Lower leg skin (tissue), 4 donors: ENCODE results near the gene MAP3K15. TPM values are rescaled to one million over a fixed set of nuclear protein-coding genes. Genes with fewer than 3 reads are reported as not detected.
A peak's percentile ranks its signal among the peaks of the same experiment; 100 is the strongest.
"Not testable (repeated sequence)": the region's sequence is repeated elsewhere in the genome, so short reads cannot be mapped to it uniquely, and the experiment has no call there.

ENCODE experiments used
- DNase-seq, 2 donors: peaks; one replicate each; pipeline ENCODE4 v3.0.0-alpha.2; 2019; ENCODE audit warnings: low spot score in 2 of 2
- H3K4me3 ChIP-seq: fragments of 200-600 bp; sonication (generic); 2 replicates; pipeline ENCODE4 v1.5.1; 2017; ENCODE audit warnings: mild to moderate bottlenecking, low read depth; ENCODE audit not compliant: poor library complexity, severe bottlenecking
- CTCF ChIP-seq, 3 donors: fragments of 450-650 bp; IDR thresholded peaks; one replicate each; pipeline ENCODE4 v1.5.1; 2016; ENCODE audit warnings: antibody characterized with exemption in 3 of 3, mild to moderate bottlenecking in 3 of 3, moderate library complexity in 2 of 3
- POLR2A ChIP-seq, 2 donors: fragments of 450-650 bp; IDR thresholded peaks; one replicate each; pipeline ENCODE4 v1.6.1; 2016 to 2017; ENCODE audit warnings: antibody characterized with exemption in 2 of 2, mild to moderate bottlenecking in 1 of 2, moderate library complexity in 1 of 2
- WGBS, 2 donors: methylation state at CpG; one replicate each; pipeline ENCODE4 v1.1.5; 2018; 5-methylcytosine and 5-hydroxymethylcytosine counted together
- intact Hi-C: fragments of 100-400 bp; cut with DNase I; formaldehyde crosslinking; loops from one replicate; pipeline ENCODE4 v1.15.0; 2023; ENCODE audit warnings: low total_unique reads
- total RNA-seq, 4 donors: library from RNA; depleted of rRNA; stranded (reverse); fragments of >200 nt; gene quantifications; one replicate each; pipeline ENCODE4 v1.1.0, GENCODE V29; 2016

MAP3K15 gene
- total RNA-seq, 4 donors from 2014 or later: 0.11 to 0.15 TPM; not detected in 2

- intact Hi-C loops: no loop called here
- no peak overlapping the region for H3K4me3 ChIP-seq
- no peak for TF ChIP-seq CTCF (IDR thresholded peaks at IDR 0.05)
- TF ChIP-seq POLR2A (IDR thresholded peaks at IDR 0.05): no peak
- DNase-seq: no peak
- WGBS, 2 donors: 74% methylated on average over 10 of the region's 10 CpGs
These were observed 71.3 kb downstream of the MAP3K15 start for GRCh38 chrX:19443869-19444526.

- TF ChIP-seq CTCF (IDR thresholded peaks at IDR 0.05) (no peak), POLR2A (IDR thresholded peaks at IDR 0.05) (no peak)
- 5 to 34% methylated on average over 3 of the region's 3 CpGs for WGBS, 2 donors
- intact Hi-C loops: no loop called here
- no peak overlapping the region for H3K4me3 ChIP-seq
- peak in 1 of 2 donors; percentile 12 for DNase-seq
These were observed 74.6 kb downstream of the MAP3K15 start for GRCh38 chrX:19440713-19441112.

- DNase-seq, intact Hi-C loops, H3K4me3 ChIP-seq: not testable (repeated sequence)
- 70 to 76% methylated on average over 2 to 4 of the region's 4 CpGs for WGBS, 2 donors
These were observed 92.6 kb downstream of the MAP3K15 start for GRCh38 chrX:19422661-19423060.

GRCh38 chrX:19410259-19410658, 105.0 kb downstream of the MAP3K15 start:
- DNase-seq: no peak
- WGBS, 2 donors: 88 to 92% methylated on average over 2 of the region's 2 CpGs
- intact Hi-C loops: no loop called here
- no peak overlapping the region for H3K4me3 ChIP-seq
- TF ChIP-seq POLR2A (IDR thresholded peaks at IDR 0.05): no peak
- TF ChIP-seq CTCF (IDR thresholded peaks at IDR 0.05): no peak

GRCh38 chrX:19403696-19404095, 111.6 kb downstream of the MAP3K15 start:
- no peak for DNase-seq
- intact Hi-C loops: no loop called here
- H3K4me3 ChIP-seq: no peak overlapping the region
- no peak for TF ChIP-seq CTCF (IDR thresholded peaks at IDR 0.05)

GRCh38 chrX:19392703-19393102, 122.6 kb downstream of the MAP3K15 start:
- DNase-seq: no peak
- intact Hi-C loops: no loop called here
- WGBS, 2 donors: 76 to 90% methylated on average over 4 of the region's 4 CpGs
- no peak overlapping the region for H3K4me3 ChIP-seq
- TF ChIP-seq POLR2A (IDR thresholded peaks at IDR 0.05): no peak
- TF ChIP-seq CTCF (IDR thresholded peaks at IDR 0.05): no peak
